ENCODE results near the gene LPAR3. TPM values are rescaled to one million over a fixed set of nuclear protein-coding genes. Genes with fewer than 3 reads are reported as not detected.

Gene LPAR3
- total and polyA plus RNA-seq, 2 experiments from 2014 or later, result 10.4 to 36.9 TPM

- TF ChIP-seq POLR2AphosphoS5 (IDR thresholded peaks at IDR 0.05; ENCODE audit: low read depth) (no peak), NANOG (IDR thresholded peaks at IDR 0.05; ENCODE audit: borderline replicate concordance) (no peak)
Observed at GRCh38 chr1:84862810-84863251, 30.2 kb downstream of the LPAR3 start (continued).

GRCh38 chr1:84861988-84862644 lies 30.9 kb downstream of the LPAR3 start:
- no peaks in the 10 kb centered on the region for H3K27me3 ChIP-seq (ENCODE audit: insufficient read depth)
- H3K36me3 ChIP-seq (ENCODE audit: insufficient read depth), result peaks cover 5% of the 10 kb centered on the region; the same call in 1 of the 2 replicates
- Mint-ChIP-seq H3K4me1 (peaks cover 5% of the 10 kb centered on the region; the same call in 2 of the 3 replicates), H3K27me3 (ENCODE audit: insufficient read depth, low read depth, poor library complexity) (peaks cover 3% of the 10 kb centered on the region), H3K9me3 (no peaks in the 10 kb centered on the region), H3K36me3 (ENCODE audit: low read depth) (peaks cover 9% of the 10 kb centered on the region), H3K27ac (no peak overlapping the region), H3K4me3 (no peak overlapping the region)
- H3K4me1 ChIP-seq (ENCODE audit: insufficient read depth), result no peaks in the 10 kb centered on the region
- TF ChIP-seq JUNB (IDR thresholded peaks at IDR 0.05; ENCODE audit: unreplicated experiment) (no peak), EZH2 (IDR thresholded peaks at IDR 0.05; ENCODE audit: low read depth, unreplicated experiment) (no peak)
- H3F3A ChIP-seq (replicated peaks; ENCODE audit: low read depth), result no peaks in the 10 kb centered on the region
- no peak overlapping the region for H3K27ac ChIP-seq (ENCODE audit: low read depth)
- H2AFZ ChIP-seq, result no peak overlapping the region
- H4K20me1 ChIP-seq (replicated peaks; ENCODE audit: insufficient read depth), result 0 out of 2 replicates have a peak, but pooled peaks cover 4% of the 10 kb centered on the region
- DNase-seq (ENCODE audit: low spot score) (no peak), ATAC-seq (no peak)
- H3K79me2 ChIP-seq (replicated peaks; ENCODE audit: insufficient read depth), result no peaks in the 10 kb centered on the region; the same call in 1 of the 2 replicates
- H3K4me3 ChIP-seq, result no peak overlapping the region
- H3K4me2 ChIP-seq, result no peak overlapping the region
- H3K9me2 ChIP-seq (ENCODE audit: insufficient read depth), result 0 out of 2 replicates have a peak, but pooled peaks cover 2% of the 10 kb centered on the region

- no peak overlapping the region for H3K4me2 ChIP-seq
- H4K20me1 ChIP-seq (replicated peaks; ENCODE audit: insufficient read depth), result peaks cover 7% of the 10 kb centered on the region; the same call in 1 of the 2 replicates
- TF ChIP-seq, protein P1, sequence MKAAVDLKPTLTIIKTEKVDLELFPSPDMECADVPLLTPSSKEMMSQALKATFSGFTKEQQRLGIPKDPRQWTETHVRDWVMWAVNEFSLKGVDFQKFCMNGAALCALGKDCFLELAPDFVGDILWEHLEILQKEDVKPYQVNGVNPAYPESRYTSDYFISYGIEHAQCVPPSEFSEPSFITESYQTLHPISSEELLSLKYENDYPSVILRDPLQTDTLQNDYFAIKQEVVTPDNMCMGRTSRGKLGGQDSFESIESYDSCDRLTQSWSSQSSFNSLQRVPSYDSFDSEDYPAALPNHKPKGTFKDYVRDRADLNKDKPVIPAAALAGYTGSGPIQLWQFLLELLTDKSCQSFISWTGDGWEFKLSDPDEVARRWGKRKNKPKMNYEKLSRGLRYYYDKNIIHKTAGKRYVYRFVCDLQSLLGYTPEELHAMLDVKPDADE (IDR thresholded peaks at IDR 0.05), result no peak
- TF ChIP-seq ZNF331 (CRISPR knock-in tag; IDR thresholded peaks at IDR 0.05; ENCODE audit: low read depth) (no peak), STAT1 (IDR thresholded peaks at IDR 0.05; ENCODE audit: unreplicated experiment) (no peak)
- Mint-ChIP-seq H3K27ac (no peak overlapping the region), H3K36me3 (ENCODE audit: low read depth) (peaks cover 9% of the 10 kb centered on the region), H3K4me1 (peaks cover 5% of the 10 kb centered on the region; the same call in 2 of the 3 replicates), H3K9me3 (no peaks in the 10 kb centered on the region), H3K4me3 (no peak overlapping the region), H3K27me3 (ENCODE audit: insufficient read depth, low read depth, poor library complexity) (peaks cover 3% of the 10 kb centered on the region)
- DNase-seq (ENCODE audit: low spot score), result no peak
- H3K79me2 ChIP-seq (replicated peaks; ENCODE audit: insufficient read depth), result no peaks in the 10 kb centered on the region; the same call in 1 of the 2 replicates
- H3K9me2 ChIP-seq (ENCODE audit: insufficient read depth), result 0 out of 2 replicates have a peak, but pooled peaks cover 2% of the 10 kb centered on the region
- peaks cover 6% of the 10 kb centered on the region; the same call in 1 of the 2 replicates for H3K36me3 ChIP-seq (ENCODE audit: insufficient read depth)
- no peak for ATAC-seq
- H3K27me3 ChIP-seq (ENCODE audit: insufficient read depth), result no peaks in the 10 kb centered on the region
- H3K27ac ChIP-seq (ENCODE audit: low read depth), result no peak overlapping the region
- no peak overlapping the region for H2AFZ ChIP-seq
- H3K4me1 ChIP-seq (ENCODE audit: insufficient read depth), result no peaks in the 10 kb centered on the region
- no peaks in the 10 kb centered on the region for H3F3A ChIP-seq (replicated peaks; ENCODE audit: low read depth)
- H3K4me3 ChIP-seq, result no peak overlapping the region
Observed at GRCh38 chr1:84861516-84861915, 31.5 kb downstream of the LPAR3 start.

Measured in GM23338 (cell line).